SIG-M5 (cell line): ENCODE measurements around the gene UBE2D2.

Experiments
- DNase-seq: peaks from one replicate; lab custom pipeline; 2025; lab: John Stamatoyannopoulos, UW

Gene UBE2D2

DNA sequence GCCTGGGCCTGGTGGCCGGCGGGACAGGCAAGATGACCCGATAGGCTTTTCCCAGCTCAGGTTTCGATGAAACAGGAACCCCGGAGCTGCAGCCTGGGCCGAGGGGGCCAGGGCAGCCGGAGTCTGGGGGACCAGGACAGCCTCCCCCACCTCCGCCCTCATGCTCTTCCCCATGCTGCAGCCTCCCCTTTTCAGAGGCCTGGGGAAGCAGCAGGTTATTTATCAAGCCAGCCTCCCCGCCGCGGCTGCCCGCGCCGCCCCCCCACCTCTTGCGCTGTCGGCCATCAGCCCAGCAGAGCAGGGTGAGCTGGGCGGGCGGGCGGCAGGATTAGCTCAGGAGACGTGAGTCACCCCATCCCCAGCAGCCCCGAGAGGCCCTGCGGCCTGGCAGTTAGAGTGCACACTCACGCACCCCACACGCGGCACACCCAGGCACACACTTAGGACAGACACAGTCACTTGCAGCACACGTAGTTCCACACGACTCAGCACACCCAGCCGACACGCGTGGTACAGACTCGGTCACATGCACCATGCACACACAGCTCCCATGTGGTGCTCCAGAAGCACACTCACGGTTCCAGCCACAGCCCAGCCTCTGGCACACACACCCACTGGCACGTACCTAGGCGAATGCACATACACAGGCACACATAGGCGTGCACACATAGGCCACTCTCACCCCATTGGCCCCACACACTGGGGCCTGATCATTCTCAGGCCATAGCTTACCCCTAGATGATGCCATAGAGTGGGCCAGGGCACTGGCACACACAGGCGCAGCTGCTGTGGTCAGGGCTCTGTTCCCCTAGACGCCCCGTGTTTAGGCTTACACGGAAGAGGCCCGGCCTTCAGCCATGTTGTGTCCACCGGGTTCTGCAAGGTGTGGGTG lies 100.0 kb downstream of the UBE2D2 start:
- peak; percentile 44 for DNase-seq

DNA sequence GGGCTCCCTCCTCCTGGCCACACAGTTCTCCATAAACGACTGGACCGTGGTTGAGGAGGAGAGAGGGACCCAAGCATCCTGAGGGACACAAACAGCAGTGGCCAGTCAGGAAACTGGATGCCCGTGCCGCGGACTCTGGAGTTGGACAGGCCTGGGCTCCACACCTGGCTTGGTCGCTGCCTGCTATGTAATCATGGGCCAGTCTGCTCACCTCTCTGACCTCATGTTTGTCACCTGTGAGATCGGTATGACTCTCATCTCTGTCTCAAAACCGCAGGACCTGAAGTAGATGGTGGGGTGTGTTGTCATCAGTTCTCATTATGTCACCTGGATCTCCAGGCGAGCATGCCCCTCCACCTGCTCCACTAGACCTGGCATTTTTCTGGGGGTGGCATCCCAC lies 101.5 kb downstream of the UBE2D2 start:
- DNase-seq = no peak

DNA sequence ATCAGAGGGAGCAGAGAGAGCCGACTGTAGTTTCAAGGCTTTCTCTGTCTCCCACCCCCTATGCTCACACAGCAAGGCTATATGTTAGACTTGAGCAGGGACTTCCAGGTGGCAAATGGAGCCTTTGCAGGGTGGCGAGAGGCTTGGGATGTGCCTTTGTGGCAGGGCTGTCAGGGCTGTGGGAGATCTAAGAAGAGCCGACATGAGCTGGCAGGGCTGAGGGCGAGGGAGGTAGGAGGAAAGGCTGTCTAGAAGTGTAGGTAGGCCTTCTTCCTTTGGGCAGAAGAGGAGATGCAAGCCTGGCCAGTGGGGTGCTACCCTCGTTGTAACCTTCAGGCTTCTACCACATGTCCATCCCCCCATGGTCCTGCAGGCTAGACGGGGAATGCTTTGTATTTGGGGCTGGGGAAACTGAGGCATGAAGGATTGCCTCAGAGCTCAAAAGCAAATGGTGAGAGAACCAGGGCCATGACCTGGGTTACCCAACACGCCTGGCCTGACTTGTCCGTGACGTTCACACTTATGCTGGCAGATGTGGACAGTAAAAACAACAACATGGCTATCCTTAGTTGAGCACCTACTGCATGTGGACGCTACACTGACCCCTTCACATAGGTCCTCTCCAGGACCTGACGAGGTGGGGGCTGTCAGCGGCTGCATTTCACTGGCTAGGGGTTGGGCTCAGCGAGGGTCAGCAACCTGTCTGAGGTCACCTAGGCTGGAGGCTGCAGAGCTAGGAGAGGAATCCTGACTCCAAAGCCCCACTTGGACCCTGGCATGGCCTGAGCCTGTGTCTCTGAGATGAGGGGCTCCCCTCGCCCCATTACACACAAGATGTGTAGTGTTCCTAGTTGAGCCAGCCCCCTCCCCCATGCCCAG lies 102.3 kb downstream of the UBE2D2 start:
- no peak for DNase-seq

DNA sequence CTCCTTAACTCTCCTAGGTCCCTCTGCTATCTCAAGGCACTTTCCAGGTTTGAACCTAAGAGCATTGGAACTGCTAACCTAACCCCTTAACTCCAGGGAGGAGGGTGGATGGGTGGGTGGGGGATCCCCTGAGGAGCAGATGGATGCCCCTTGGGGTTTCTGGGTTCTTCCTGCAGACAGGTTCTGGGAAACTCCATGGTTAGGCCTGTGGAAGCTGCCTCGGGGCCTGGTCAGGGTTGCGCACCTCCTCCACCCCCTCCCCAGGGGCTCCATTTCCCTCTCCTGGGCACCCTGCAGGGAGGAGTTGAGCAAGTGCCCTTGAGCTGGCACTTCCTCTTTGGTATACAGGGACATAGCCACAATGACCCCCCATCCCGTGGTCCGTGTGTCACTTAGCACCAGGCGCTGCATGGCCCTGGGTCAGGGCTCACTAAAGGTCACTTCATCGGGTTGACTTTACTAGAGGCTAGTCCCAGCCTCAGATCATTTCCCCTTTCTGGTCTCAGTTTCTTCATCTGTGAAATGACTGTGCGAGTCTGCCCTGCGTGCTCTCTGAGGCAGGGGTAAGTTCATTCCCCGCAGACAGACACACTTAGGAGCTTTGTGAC lies 103.1 kb downstream of the UBE2D2 start:
- DNase-seq = peak; percentile 42

DNA sequence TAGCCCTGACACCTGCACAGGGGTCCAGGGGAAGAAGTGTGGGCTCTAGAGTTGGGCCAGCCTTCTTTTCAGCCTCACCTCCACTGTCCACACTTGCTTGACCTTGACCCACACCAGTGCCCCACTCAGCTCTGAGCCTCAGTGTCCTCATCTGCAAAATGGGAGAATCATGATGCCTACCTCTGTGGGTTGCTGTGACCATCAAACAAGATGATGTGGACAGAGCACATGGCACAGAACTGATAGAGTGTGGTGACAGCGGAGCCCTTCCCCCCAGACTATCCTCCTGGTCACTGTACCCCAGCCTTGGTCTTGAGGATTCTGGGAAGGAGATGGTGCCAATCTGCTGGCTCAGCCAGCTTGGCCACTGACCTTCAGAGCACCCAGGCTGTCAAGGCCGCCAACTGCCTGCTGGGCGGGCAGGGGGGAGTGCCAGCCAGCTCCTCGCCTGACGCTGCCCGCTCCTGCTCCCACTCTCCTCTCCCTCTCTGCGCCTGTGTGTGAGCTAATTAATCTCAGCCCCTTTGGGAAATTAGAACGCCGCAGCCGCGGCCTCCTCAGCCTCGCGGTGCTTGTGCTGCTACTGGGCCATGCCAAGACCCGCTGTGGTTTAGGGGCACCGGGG lies 103.7 kb downstream of the UBE2D2 start:
- DNase-seq = no peak

DNA sequence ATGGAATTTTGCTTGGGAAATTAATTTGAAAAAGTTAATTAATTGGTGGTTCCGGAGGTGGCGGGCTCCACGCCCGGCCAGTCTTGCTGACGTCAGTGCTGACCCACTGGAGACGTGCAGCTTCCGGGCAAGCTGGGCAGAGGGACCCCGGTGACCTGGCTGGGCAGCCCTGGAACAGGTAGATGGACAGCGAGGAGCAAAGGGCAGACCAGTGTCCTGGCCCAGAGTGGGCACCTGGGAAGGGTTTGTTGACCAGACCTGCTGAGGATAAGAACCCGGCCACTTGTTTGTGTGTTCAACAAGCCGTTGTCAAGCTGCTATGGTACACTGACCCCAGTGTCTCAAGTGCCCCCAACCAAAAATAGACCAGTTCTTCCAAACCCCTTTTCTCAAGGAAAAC lies 104.5 kb downstream of the UBE2D2 start:
- DNase-seq = no peak

DNA sequence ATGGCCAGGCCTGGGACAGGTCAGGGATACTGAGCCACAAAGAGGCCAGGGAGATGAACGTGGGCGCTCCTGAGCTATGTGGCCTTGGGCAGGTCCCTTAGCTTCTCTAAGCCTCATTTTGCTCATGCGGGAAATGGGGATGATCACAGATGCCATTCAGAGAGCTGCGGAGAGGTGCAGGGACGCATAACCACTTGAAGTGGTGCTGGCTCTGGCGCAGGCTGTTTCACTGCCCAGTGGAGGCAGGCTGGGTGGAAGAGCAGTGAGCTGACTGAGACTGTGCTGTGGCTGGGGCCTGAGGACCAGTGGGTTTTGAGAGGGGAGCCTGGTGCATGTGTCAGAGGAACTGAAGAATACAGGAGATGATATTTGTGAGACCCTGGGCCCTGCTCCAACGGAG lies 105.4 kb downstream of the UBE2D2 start:
- no peak for DNase-seq

DNA sequence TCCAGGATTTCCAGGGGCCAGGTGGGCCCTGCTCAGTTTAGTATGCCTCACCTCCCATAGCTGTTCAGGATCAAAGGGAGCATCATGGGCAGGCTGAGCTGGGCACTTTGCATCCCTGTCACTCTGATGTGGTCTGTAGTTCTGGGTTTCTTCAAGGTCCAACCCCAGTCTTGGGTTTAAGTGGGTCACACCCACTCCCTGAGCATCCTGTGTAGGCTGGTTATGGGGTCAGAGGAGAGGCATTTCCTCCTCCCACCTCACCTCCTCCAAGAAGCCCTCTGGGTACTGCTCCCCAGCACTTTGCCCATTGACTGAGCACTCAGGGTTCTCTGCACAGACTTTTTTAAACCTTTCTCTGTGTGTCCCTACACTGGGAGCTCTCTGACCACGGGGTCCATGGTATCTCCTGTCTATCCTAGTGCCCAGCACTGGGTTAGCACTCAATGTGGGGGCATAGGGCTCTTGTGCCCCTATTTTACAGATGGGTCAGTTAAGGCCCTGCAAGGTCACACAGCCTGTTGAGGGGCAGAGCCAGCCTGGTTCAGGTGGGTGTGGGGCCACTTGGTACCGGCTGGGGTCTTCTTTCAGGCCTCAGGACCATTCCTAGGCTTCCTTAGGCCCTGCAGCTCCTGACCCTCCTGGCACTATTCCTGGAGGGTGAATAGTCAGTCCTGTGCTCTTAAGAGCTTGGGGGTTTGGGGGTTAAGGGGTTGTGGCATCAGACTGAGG lies 106.0 kb downstream of the UBE2D2 start:
- DNase-seq = no peak

DNA sequence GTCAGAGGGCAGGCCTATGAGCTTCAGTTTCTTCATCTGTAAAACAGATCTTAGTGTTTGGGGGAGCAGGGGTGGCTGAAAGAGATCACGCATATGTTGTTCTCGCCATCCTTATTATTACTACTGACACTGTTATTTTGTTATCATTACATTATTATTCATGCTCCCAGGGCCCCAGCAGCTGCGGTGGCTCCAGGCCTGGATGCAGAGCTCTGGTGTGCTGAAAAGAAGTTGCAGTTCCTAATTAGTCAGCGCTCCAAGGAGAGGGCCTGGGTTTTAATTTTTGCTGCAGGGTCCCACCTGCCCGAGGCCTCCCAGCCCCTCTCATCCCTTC lies 106.6 kb downstream of the UBE2D2 start:
- DNase-seq = no peak

DNA sequence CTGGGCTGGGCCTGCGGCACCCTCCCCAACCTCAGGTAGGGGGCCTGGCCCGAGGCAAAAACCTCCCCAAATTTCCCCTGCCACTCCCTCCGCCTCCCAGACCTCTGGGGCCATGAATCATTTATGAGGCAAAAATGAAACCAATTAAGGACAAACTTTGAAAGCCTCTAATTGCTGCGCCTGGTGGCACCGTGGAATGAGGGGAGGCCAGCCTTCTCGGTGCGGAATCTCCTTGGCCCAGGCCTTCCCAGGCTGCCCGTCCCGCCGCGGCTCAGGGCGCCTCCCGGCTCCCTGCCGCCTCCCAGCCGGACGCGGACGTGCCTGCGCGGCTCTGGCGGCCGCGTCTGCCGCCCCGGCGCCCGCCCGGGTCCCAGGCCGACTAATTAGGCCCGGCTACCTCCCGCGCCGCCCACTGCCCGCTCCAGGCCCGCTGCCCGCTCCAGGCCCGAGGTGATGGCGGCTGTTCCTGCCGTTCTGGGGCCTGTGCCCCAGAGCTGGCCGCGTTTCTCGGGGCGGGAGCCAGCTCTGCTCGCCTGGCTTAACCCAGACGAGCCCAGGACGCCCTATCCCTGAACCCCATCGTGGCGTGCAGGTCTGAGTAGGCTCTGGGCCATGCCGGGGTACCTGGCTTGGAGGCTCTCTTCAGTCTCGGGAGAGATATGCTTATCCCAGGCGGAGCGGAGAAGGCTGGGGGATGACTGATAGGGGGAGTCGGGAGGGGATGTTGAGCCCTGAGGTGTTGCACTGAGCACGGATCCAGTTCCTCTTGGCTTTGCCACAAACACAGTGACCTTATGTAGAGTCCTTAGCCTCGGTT lies 107.1 kb downstream of the UBE2D2 start:
- DNase-seq = no peak

DNA sequence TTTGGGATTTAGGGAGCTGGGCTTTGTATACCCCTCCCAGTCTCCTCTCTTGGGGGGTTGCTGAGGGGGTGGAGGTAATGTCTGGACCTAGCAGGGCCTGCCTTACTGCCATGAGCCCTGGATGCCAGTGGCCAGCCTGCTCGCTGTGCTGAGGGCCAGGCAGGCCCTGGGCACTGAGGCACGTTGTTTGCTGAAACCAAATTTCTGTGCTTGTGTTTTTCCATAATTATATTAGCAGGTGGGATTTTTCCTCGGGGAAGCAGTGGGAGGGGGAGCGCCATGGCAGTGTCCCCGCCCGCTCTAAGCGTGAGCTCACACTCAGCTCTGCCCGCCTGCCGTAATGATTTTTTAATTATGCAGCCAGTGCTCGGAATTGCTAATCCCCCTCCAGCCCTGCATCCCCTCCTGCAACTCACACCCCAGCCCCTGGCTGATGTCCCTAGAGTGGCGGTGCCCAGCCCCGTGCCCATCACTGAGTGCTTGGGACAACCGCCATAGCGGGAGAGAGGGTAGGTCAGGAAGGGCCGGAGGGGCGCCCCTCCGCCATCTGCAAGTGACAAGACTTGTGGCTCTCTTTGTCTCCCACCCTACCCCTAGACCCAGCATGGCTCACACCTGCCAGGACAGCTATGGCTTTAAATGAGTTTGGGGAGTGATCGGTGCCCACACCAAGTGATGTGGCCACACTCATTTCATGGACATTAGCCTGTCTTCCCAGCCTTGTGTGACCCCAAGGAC lies 108.0 kb downstream of the UBE2D2 start:
- DNase-seq = no peak

DNA sequence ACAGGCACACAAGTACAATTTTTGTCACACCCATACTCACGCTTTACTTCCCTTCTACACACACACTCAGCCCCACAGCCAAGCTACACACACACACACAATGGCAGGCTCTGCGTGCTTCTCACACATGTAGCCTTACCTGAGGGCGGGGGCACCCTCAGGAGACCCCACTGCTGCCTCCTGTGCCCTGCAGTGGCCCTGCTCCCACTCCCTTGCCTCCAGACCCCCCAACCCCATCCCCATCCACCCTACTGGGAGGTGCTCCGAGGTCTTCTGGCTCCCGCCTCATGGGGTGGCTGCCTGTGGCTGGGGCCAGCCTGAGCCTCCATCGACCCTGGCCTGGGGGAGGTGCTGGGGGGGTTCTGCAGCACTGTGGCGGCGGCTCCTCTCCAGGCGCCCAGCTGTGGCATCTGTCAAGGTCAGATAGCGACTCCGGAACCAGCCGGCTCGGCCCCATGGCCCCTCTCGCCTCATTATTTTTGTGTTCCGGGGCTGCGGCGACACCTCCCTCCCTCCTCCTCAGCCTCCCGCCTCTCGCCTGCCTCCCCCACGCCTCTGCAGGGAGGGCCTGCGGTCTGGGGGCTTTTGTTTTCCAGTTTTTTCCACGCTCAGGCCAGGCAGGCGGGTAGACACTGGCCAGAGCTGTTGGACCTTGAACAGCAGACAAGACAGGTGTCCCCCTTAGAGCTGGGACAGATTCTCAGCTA lies 108.7 kb downstream of the UBE2D2 start:
- no peak for DNase-seq

DNA sequence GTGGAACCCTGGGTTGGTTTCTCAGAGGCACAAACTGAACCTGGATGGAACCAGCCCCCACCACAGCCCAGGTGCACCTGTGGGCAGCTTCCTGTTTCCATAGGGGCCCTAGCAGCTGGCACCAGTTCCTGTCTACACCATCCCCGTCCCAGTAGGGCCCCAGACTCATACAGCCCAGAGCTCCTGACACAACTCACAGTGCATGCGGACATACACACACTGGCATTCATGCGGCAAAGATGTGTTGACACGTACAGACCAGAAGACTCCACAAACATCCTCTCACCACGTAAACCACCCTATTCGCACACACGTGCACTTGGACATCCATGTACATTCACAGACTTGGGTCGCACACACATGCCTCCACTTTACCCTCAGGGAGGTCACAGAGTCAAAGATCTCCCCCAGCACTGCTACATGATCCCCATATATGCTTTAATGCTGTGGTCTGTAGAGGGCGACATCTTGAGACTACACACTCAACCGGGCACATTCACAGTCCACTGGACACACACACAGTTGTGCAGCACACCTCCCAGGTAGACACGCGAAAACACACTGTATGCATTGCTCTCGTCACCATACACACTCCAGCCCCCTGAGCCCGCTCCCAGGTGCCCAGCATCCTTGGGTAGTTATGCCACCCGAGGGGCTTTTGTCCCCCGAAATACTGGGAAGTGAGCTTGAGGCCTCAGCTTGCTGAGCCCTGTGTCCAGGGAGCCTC lies 109.4 kb downstream of the UBE2D2 start:
- DNase-seq = no peak

DNA sequence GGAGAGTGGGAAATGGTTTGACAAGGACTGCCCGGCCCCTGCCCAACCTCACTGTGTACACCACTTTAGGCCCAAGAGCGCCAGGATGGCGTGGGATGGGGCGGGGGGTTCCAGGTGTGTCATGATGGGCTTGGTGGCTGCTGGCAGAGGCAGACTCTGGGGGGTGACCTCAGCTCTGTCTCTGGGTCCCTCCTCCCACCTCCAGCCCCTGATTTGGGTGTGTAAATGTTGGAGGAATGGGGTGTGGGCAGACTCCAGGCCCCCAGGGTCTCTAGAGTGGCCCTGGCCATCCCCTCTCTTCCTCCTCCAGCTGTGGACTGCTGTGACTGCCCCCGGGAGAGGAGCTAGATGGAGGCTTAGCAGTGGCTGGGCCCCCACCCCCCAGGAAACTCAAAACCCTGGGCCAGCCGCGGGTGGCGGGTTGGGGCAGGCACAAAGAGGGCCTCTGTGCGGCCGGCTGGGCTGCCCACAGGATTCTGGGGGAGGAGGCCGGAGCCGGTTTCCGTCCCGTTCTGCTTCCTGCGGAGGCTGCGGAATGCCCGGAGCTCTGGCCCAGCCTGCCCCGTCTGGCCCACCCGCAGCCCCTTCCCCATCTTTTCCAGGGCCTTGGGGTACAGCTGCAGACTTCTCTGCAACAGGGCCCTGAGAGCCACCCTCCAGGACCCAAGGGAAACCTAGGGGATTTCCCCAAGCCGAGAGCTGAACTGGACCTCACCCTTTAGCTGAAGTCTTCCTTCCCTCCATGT lies 110.1 kb downstream of the UBE2D2 start:
- DNase-seq = no peak

DNA sequence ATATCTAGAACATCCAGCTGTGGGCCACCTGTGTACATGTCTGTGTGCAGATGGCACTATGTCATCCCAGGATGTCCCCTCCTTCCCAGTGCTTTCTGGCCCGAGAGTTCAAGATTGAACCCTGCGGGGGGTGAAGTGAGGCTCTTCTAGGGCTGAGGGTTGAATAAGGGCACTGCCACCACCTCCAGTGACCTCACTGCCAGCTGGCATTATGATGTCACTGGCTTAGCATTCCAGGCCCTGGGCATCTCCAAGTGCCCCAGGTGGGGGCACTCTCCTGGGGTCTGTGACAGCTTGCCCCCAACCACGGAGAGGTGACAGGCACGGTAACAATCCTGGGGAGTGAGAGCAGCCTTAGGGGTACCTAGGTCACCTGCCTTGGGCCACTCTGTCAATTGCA lies 114.1 kb downstream of the UBE2D2 start:
- DNase-seq = no peak

DNA sequence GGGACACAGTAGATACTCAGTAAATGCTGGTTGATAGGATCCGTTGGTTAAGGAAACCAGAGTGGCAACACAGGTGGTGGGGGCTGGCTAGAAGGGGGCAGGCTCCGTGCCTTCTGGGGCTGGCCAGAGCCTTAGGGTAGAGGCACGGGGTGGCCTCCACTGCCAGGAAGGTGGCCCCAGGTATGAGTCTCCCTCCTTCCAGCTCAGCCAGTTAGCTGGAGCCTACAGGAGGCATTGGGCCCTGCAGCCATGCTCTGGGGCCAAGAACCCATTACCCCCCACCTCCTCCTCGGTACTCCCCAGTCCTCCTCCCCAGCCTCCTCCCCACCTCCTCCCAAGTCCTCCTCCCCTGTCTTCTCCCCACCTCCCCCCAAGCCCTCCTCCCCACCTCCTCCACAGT lies 114.7 kb downstream of the UBE2D2 start:
- no peak for DNase-seq

DNA sequence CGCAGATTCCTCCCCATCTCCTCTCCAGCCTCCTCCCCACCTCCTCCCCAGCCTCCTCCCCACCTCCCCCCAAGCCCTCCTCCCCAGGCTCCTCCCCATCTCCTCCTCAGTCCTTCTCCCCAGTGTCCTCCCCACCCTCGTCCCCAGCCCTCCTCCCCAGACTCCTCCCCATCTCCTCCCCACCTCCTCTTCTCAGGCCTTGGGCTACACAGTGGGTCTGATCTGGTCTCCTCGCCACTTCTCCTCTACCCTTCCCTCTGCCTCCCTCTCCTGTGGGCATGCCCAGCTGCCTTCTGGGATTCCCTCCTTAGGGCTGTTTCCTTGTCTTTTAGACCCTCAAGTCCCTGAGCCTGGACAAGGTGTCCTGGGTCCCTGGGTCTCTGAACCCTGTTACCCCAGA lies 115.3 kb downstream of the UBE2D2 start:
- no peak for DNase-seq
